Measurements from ENCODE around the gene GOLGA6A.

GOLGA6A gene

DNA sequence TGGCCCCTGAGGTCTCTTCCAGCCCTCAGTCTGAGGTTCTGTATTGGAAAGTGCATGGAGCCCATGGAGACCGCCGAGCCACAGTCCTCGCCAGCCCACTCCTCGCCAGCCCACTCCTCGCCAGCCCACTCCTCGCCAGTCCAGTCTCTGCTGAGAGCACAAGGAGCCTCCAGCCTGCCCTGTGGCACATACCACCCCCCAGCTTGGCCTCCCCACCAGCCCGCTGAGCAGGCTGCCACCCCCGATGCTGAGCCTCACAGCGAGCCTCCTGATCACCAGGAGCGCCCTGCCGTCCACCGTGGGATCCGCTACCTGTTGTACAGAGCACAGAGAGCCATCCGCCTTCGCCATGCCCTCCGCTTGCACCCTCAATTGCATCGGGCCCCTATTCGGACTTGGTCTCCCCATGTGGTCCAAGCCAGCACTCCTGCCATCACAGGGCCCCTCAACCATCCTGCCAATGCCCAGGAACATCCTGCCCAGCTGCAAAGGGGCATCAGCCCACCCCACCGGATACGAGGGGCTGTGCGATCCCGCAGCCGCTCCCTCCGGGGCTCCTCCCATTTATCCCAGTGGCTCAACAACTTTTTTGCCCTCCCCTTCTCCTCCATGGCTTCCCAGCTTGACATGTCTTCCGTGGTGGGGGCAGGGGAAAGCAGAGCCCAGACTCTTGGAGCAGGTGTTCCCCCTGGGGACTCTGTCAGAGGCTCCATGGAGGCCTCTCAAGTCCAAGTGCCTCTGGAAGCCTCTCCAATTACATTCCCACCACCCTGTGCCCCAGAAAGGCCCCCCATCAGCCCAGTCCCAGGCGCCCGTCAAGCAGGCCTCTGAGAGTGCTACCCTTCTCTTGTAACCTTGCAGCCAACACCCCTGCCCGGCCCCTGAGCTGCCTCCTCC lies 47.0 kb downstream of the GOLGA6A start:
- DNase-seq: peak; percentile 14 to 52

DNA sequence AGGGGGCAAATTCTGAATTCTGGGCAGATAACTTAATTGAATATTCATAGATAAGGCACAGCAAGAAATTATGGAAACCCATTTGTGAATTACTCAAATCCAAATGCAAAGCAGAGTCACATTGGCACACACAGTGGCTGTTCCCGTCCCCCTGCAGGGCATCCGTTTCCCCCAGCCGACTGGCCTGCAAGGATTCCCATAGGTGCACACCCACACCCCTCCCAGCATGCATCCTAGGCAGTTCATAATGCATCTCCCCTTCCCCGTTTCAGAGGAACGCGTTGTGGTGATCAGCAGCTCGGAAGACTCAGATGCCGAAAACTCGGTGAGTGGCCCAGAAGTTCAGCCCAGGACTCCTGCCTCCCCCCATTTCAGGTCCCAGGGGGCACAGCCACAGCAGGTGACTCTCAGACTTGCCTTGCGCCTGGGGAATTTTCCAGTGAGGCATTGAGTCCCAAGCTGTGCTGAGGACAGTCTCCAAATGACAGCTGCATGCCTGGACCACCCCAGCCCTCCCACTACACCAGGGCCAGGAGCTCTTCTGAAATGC lies 48.1 kb downstream of the GOLGA6A start:
- no peak for DNase-seq

DNA sequence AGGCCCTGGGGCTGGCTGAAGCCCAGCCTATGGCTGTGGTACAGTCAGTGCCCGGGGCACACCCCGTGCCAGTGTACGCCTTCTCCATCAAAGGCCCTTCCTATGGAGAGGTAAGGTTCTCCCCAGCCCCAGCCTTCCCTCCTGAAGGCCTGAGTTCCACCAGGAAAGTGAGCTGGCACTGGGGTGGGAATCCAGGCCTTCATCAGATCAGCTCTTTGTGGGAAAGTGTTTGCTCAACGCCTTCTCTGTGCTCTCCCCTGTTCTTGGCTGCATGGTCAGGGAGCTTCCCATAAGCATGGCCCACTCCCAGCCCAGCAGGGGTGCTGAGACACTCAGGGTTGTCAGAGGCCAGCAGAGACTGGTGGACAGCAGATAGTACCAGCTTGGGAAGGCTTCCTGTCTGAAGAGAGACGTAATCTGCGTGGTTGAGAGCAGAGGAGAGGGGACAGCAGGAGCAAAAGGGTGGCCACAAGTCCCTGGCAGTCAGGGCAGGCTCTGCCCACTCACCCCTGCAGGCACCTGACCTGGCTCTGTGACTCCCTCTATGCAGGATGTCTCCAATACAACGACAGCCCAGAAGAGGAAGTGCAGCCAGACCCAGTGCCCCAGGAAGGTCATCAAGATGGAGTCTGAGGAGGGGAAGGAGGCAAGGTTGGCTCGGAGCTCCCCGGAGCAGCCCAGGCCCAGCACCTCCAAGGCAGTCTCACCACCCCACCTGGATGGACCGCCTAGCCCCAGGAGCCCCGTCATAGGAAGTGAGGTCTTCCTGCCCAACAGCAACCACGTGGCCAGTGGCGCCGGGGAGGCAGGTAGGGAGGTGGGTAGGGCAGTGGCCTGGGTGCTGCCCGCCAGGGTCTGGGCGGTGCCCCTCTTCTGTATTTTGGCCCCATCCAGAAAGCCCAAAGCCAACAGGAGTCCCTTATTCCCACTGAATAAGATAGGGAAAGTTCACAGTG lies 49.5 kb downstream of the GOLGA6A start:
- no peak for DNase-seq

DNA sequence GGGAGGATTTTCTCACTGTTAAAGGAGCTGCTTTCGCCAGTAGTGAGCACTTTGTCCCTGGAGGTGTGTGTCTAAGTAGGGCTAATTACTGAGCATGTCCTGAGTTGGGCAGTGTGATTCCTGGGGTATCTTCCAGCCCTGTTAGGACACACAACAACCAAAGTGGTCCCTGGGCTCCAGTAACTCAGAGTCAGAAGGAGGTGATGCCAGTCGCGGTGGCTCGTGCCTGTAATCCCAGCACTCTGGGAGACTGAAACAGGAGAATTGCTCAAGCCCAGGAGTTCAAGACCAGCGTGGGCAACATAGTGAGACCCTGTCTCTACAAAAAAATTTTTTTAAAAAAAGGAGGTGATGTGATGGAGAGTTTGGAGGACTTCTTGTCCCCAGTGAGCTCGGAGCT lies 50.3 kb downstream of the GOLGA6A start:
- DNase-seq: no peak

DNA sequence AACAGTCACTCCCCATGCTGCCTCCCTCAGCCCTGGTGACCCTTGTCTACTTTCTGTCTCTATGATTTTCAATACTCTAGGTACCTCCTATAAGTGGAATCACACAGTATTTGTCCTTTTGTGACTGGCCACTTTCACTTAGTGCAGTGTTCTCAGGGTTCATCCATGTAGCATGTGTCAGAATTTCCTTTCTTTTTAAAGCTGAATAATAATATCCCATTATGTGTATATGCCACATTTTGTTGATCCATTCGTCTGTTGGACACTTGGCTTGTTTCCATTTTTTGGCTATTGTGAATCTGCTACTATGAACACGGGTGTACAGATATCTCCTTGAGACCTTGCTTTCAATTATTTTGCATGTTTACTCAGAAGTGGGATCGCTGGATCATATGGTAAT lies 53.7 kb downstream of the GOLGA6A start:
- DNase-seq: no peak

DNA sequence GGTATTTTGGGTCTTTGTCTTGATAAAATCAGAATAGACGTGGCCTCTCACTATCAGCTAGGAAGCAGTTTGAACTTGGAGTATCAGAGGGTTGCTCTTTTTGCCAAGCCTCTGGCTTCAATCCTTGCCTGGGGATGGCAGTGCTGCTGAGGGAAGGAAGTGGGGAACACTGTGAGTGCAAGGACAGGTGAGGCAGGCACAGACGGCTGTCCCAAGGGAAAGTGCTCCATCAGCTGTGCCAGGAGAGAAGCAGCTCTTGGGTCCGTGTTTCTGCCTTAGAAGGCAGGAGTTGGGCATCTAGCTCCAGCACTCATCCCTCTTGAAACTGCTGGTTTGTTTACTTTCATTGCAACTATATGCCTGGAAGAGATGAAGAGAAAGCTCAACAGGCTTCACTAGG lies 54.7 kb downstream of the GOLGA6A start:
- DNase-seq: peak; percentile 40 to 55

DNA sequence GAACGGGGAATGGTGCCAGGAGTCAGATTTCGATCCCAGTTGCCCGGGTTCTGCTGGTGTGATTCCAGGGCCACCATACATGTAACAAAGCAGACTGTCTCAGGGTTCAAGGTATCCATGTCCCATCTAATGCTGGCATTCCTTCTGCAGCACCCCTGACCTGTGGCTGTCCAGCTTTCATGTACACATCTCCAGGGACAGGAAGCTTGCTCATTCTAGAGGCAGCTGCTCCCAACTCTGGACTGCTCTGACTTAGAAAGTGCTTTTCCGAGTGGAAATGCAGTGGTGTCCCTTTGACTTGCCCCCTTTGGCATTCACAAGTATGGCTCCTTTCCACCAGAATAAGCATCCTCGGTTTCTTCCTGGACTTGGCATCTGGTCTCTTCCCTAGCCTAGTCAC lies 56.9 kb downstream of the GOLGA6A start:
- DNase-seq: no peak

DNA sequence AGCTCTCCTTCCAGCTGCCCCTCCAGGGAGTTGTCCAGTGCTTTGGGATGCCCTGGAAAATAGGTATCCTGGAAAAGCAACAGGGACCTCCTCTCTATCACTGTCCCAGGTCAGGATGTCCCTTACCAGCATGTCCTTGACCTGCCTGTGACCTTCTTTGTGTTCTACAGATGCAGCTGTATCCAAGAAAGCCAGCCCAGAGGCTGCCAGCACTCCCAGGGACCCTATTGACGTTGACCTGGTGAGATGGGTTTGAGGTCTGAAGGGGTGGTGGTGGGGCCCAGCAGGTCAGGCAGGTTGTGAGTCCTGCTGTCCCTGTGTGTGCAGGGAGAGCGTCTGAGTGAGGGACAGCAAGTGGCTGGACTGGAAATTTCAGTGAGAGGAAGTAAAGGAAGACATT lies 57.7 kb downstream of the GOLGA6A start:
- DNase-seq: no peak

DNA sequence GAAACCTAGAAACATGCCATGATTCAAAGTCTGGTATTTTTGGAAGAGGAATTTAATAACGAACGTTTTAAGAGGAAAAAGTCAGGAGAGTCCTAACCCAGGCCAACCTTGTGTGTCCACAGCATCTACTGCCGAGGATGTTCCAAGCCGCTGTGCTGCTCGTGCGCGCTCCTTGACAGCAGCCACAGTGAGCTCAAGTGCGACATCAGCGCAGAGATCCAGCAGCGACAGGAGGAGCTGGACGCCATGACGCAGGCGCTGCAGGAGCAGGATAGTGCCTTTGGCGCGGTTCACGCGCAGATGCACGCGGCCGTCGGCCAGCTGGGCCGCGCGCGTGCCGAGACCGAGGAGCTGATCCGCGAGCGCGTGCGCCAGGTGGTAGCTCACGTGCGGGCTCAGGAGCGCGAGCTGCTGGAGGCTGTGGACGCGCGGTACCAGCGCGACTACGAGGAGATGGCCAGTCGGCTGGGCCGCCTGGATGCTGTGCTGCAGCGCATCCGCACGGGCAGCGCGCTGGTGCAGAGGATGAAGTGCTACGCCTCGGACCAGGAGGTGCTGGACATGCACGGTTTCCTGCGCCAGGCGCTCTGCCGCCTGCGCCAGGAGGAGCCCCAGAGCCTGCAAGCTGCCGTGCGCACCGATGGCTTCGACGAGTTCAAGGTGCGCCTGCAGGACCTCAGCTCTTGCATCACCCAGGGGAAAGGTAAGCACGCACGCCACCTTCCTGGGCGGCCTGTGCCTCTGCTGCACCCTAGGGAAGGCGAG lies 59.5 kb downstream of the GOLGA6A start:
- no peak for DNase-seq
